ENCODE measurements around the gene CXCL14.

Gene CXCL14

GRCh38 chr5:135555530-135555929 is 23.3 kb downstream of the CXCL14 start:
- H3K4me3 ChIP-seq (ENCODE audit: low read depth, low read length): no peak overlapping the region
- no peak for DNase-seq (ENCODE audit: low read depth)
- TF ChIP-seq MYC (IDR thresholded peaks at IDR 0.05; ENCODE audit: low read depth, low read length) (no peak), POLR2A (IDR thresholded peaks at IDR 0.05; ENCODE audit: extremely low read depth, insufficient read length) (no peak)
- TF ChIP-seq, protein P1, sequence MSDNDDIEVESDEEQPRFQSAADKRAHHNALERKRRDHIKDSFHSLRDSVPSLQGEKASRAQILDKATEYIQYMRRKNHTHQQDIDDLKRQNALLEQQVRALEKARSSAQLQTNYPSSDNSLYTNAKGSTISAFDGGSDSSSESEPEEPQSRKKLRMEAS (IDR thresholded peaks at IDR 0.05; ENCODE audit: low read depth, low read length): no peak
- TF ChIP-seq, protein P2, sequence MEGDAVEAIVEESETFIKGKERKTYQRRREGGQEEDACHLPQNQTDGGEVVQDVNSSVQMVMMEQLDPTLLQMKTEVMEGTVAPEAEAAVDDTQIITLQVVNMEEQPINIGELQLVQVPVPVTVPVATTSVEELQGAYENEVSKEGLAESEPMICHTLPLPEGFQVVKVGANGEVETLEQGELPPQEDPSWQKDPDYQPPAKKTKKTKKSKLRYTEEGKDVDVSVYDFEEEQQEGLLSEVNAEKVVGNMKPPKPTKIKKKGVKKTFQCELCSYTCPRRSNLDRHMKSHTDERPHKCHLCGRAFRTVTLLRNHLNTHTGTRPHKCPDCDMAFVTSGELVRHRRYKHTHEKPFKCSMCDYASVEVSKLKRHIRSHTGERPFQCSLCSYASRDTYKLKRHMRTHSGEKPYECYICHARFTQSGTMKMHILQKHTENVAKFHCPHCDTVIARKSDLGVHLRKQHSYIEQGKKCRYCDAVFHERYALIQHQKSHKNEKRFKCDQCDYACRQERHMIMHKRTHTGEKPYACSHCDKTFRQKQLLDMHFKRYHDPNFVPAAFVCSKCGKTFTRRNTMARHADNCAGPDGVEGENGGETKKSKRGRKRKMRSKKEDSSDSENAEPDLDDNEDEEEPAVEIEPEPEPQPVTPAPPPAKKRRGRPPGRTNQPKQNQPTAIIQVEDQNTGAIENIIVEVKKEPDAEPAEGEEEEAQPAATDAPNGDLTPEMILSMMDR (IDR thresholded peaks at IDR 0.05; ENCODE audit: low read depth, low read length): no peak

DNA sequence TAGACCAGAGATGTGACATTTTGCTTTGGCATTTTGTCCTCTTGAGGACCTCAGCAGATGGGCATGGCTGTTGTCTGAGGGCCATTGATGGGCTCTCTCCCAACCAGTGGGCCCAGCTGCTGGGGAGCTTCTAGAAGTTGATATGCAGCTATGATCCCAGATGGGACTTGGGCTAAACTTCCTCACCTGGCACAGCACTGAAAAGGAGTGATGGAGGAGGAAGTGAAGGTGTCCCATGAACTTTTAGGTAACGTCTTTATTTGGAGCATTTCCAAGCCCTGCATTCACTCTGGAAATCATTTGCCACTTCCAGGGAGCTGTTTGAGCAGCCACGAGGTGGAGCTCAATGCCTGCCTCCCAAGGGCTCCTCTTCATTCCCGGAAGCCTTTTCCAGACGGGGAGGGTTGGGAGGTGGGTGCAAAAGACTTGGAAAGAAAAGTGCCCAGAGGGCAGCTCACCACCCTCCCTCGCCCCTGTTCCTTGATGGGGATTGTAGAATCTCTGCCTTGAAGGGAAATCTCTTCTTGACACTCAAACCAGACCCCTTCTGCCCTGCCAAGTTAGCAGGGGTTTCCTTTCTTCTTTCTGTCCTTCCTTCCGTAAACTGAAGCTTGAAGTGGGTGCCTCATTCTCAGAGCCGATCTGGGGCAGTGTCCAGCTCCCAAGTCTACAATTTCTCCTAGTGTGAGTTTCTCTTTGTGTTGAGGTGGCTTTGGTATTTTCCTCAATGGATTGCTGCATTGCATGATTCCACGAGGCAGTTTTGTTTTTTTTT is 24.9 kb downstream of the CXCL14 start:
- TF ChIP-seq, protein P2 (IDR thresholded peaks at IDR 0.05; ENCODE audit: low read depth, low read length): peak; percentile 23
- no peak for TF ChIP-seq POLR2A (IDR thresholded peaks at IDR 0.05; ENCODE audit: extremely low read depth, insufficient read length)
- TF ChIP-seq, protein P1 (IDR thresholded peaks at IDR 0.05; ENCODE audit: low read depth, low read length): no peak
- DNase-seq (ENCODE audit: low read depth): no peak
- no peak overlapping the region for H3K4me3 ChIP-seq (ENCODE audit: low read depth, low read length)

GRCh38 chr5:135551593-135552447 is 27.0 kb downstream of the CXCL14 start:
- DNase-seq (ENCODE audit: low read depth): peak; percentile 78
- TF ChIP-seq, protein P1 (IDR thresholded peaks at IDR 0.05; ENCODE audit: low read depth, low read length): no peak
- TF ChIP-seq, protein P2 (IDR thresholded peaks at IDR 0.05; ENCODE audit: low read depth, low read length): peak; percentile 69
- H3K4me3 ChIP-seq (ENCODE audit: low read depth, low read length): no peak overlapping the region

GRCh38 chr5:135549413-135549812 is 29.4 kb downstream of the CXCL14 start:
- DNase-seq (ENCODE audit: low read depth): no peak
- TF ChIP-seq, protein P1 (IDR thresholded peaks at IDR 0.05; ENCODE audit: low read depth, low read length): no peak
- TF ChIP-seq POLR2A (IDR thresholded peaks at IDR 0.05; ENCODE audit: extremely low read depth, insufficient read length) (no peak), MYC (IDR thresholded peaks at IDR 0.05; ENCODE audit: low read depth, low read length) (no peak)
- TF ChIP-seq, protein P2 (IDR thresholded peaks at IDR 0.05; ENCODE audit: low read depth, low read length): no peak
- no peak overlapping the region for H3K4me3 ChIP-seq (ENCODE audit: low read depth, low read length)

GRCh38 chr5:135547590-135548254 is 31.1 kb downstream of the CXCL14 start:
- TF ChIP-seq, protein P1 (IDR thresholded peaks at IDR 0.05; ENCODE audit: low read depth, low read length): no peak
- TF ChIP-seq POLR2A (IDR thresholded peaks at IDR 0.05; ENCODE audit: extremely low read depth, insufficient read length): no peak
- TF ChIP-seq, protein P2 (IDR thresholded peaks at IDR 0.05; ENCODE audit: low read depth, low read length): no peak
- no peak for TF ChIP-seq MYC (IDR thresholded peaks at IDR 0.05; ENCODE audit: low read depth, low read length)
- no peak for DNase-seq (ENCODE audit: low read depth)
- H3K4me3 ChIP-seq (ENCODE audit: low read depth, low read length): no peak overlapping the region

Measured in NB4 (cell line).